Fibroblast of upper back skin (primary cell): ENCODE data around the gene ISG20L2.
A peak's percentile ranks its signal among the peaks of the same experiment; 100 is the strongest.

ENCODE experiments used
- DNase-seq: peaks from one replicate; pipeline ENCODE4 v3.0.0-alpha.2; 2013

ISG20L2 gene

GRCh38 chr1:156682166-156682890, 46.2 kb downstream of the ISG20L2 start:
- DNase-seq: no peak

- DNase-seq: no peak
Observed at GRCh38 chr1:156681196-156681960, 47.2 kb downstream of the ISG20L2 start.

- no peak for DNase-seq
Observed at GRCh38 chr1:156680056-156680455, 48.5 kb downstream of the ISG20L2 start.

GRCh38 chr1:156677616-156678596, 50.7 kb downstream of the ISG20L2 start:
- DNase-seq: peak; percentile 86

DNA sequence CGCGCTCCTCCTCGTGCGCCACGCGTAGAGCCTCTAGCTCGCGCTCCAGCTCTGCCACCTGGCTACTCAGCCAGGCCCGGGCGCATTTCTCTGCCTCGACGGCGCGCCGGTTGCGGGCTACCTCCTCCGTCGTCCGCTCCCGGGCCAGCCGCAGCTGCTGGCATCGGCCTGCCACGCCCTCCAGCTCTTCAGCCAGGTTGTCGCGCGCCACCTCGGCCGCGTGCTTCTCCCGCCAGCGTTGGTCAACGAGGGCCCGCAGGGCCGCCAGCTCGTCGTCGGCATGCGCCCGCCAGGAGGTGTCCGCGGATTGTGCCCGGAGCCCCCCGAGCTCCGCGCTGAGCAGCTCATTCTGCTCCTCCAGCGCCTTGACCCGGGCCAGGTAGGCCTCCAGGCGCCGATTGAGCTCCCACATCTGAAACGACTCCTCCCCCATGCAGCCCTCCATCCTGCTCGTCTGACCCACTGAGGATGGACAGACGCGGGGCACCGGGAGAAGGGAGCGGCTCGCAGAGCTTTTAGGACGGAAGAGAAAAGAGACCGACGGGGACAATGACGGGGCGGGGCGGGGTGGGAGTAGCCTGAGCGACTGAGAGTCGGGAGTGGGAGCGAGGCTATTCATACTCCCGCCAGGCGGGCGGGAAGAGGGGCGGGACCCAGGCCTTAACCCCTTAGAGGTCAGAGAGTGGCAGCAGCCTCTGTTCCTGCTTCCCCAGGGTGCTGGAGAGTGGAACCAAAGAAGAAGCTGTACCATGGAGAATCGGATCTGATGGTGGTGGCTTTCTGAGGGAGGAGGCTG, 51.5 kb downstream of the ISG20L2 start, which contains the start of gene NES:
NES (minus strand) TSS at position 588 of the 796 bp plus-strand sequence; CDS start at position 445, 143 bp downstream.
- peak; percentile 40 for DNase-seq

DNA sequence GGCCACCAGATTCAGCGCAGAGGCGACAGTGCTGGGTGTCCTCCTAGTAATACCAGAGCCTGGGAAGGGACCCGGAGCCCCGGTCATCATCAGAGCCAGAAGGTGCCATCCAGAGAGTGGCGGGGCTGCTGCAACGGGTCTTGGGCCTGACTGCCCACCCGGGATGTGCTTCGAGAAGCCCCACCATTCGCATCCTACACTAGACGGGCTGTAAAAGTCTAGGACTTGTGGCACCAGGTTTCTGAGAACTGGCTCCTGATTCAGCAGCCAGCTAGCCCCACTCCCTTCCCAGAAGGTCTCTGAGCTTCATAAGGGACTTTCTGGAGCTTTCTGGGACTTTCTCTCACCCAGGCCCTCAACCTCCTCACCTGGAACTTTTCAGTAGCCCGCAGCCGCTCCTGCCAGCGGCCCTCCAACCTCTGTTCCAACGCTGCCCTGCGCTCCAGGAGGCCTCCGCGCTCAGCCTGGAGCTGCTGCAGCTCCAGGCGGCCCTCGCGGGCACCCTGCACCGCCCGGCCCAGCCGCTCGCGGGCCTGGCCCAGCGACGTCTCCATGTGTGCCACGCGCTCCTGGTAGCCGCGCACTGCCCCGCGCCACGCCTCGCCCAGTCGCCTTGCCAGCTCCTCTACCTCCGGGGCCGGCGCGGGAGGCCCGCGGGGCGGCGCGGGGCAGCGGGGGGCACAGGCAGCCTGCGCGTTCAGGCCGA, 52.3 kb downstream of the ISG20L2 start:
- DNase-seq: no peak

GRCh38 chr1:156675210-156676113, 53.1 kb downstream of the ISG20L2 start:
- DNase-seq: peak; percentile 68

- DNase-seq: no peak
Observed at GRCh38 chr1:156673387-156674121, 55.0 kb downstream of the ISG20L2 start.
